ENCODE results near the gene PCYOX1L. TPM values are rescaled to one million over a fixed set of nuclear protein-coding genes. Genes with fewer than 3 reads are reported as not detected.

The PCYOX1L gene
- 7.7 TPM for total RNA-seq (ENCODE audit: insufficient read depth, low replicate concordance)

- peak; percentile 98 for DNase-seq (ENCODE audit: low spot score)
These were observed at the start of gene PCYOX1L for GRCh38 chr5:149357370-149358293. Gene PCYOX1L, plus strand, starts transcription at chr5:149358046. Its CDS starts 23 bp downstream, at chr5:149358069.

GRCh38 chr5:149309354-149309753 lies 48.5 kb upstream of the PCYOX1L start:
- no peak for DNase-seq (ENCODE audit: low spot score)

GRCh38 chr5:149310488-149310887 lies 47.4 kb upstream of the PCYOX1L start:
- DNase-seq (ENCODE audit: low spot score) = no peak

- peak; percentile 47 for DNase-seq (ENCODE audit: low spot score)
These were observed 46.7 kb upstream of the PCYOX1L start for GRCh38 chr5:149310947-149311658.

- no peak for DNase-seq (ENCODE audit: low spot score)
These were observed 44.5 kb upstream of the PCYOX1L start for GRCh38 chr5:149313151-149313841.

GRCh38 chr5:149314571-149315111 lies 43.2 kb upstream of the PCYOX1L start:
- DNase-seq (ENCODE audit: low spot score) = no peak

- no peak for DNase-seq (ENCODE audit: low spot score)
These were observed 42.1 kb upstream of the PCYOX1L start for GRCh38 chr5:149315753-149316152.

- DNase-seq (ENCODE audit: low spot score) = peak; percentile 61
These were observed 40.4 kb upstream of the PCYOX1L start for GRCh38 chr5:149317281-149318048.

- no peak for DNase-seq (ENCODE audit: low spot score)
These were observed 38.7 kb upstream of the PCYOX1L start for GRCh38 chr5:149319174-149319573.

- DNase-seq (ENCODE audit: low spot score) = peak; percentile 98
These were observed 37.0 kb upstream of the PCYOX1L start for GRCh38 chr5:149320791-149321330.

GRCh38 chr5:149322518-149322917 lies 35.3 kb upstream of the PCYOX1L start:
- no peak for DNase-seq (ENCODE audit: low spot score)

- DNase-seq (ENCODE audit: low spot score) = peak; percentile 40
These were observed 34.6 kb upstream of the PCYOX1L start for GRCh38 chr5:149323210-149323609.

- no peak for DNase-seq (ENCODE audit: low spot score)
These were observed 34.1 kb upstream of the PCYOX1L start for GRCh38 chr5:149323621-149324205.

GRCh38 chr5:149324641-149325040 lies 33.2 kb upstream of the PCYOX1L start:
- no peak for DNase-seq (ENCODE audit: low spot score)

- peak; percentile 19 for DNase-seq (ENCODE audit: low spot score)
These were observed 32.6 kb upstream of the PCYOX1L start for GRCh38 chr5:149325166-149325735.

GRCh38 chr5:149325894-149326293 lies 32.0 kb upstream of the PCYOX1L start:
- no peak for DNase-seq (ENCODE audit: low spot score)

- DNase-seq (ENCODE audit: low spot score) = no peak
These were observed 31.2 kb upstream of the PCYOX1L start for GRCh38 chr5:149326611-149327010.

GRCh38 chr5:149328177-149328576 lies 29.7 kb upstream of the PCYOX1L start:
- DNase-seq (ENCODE audit: low spot score) = no peak

- DNase-seq (ENCODE audit: low spot score) = no peak
These were observed 24.0 kb upstream of the PCYOX1L start for GRCh38 chr5:149333711-149334443.

All from umbilical cord (tissue), 2 donors.